Lung (tissue), 12 donors: ENCODE measurements around the gene SMIM20. TPM values are rescaled to one million over a fixed set of nuclear protein-coding genes. Genes with fewer than 3 reads are reported as not detected.

ENCODE experiments used
- ATAC-seq: fragments of 200-7000 bp; cut with Tn5 transposase; one replicate; pipeline ENCODE4 v1.9.1; 2020; ENCODE audit warnings: moderate number of reproducible peaks; ENCODE audit not compliant: insufficient read depth, low FRiP score
- DNase-seq, 3 donors: peaks; one replicate each; pipeline ENCODE4 v3.0.0-alpha.2; 2013 to 2017
- H3K27ac ChIP-seq, 2 donors: one replicate each; pipeline ENCODE4 v1.5.1; 2013; ENCODE audit warnings: mild to moderate bottlenecking in 2 of 2, moderate library complexity in 2 of 2, control low read depth in 1 of 2, inconsistent platforms in 1 of 2, low read depth in 1 of 2, low read length in 1 of 2
- H3K27me3 ChIP-seq, 3 donors: one replicate each; pipeline ENCODE4 v1.5.1; 2013; ENCODE audit warnings: low read length in 2 of 3; ENCODE audit not compliant: control insufficient read depth in 3 of 3, insufficient read depth in 3 of 3
- H3K36me3 ChIP-seq, 4 donors: one replicate each; pipeline ENCODE4 v1.5.1; 2013; ENCODE audit warnings: low read length in 4 of 4, mild to moderate bottlenecking in 1 of 4, moderate library complexity in 1 of 4; ENCODE audit not compliant: control insufficient read depth in 4 of 4, insufficient read depth in 4 of 4
- H3K4me1 ChIP-seq, 5 donors: one replicate each; pipeline ENCODE4 v1.5.1; 2013; ENCODE audit warnings: low read length in 5 of 5, mild to moderate bottlenecking in 2 of 5, moderate library complexity in 1 of 5; ENCODE audit not compliant: control insufficient read depth in 5 of 5, insufficient read depth in 5 of 5
- H3K4me3 ChIP-seq: one replicate; pipeline ENCODE4 v1.5.1; 2013; ENCODE audit warnings: mild to moderate bottlenecking, control low read depth, moderate library complexity
- H3K9ac ChIP-seq, 2 donors: one replicate each; pipeline ENCODE4 v1.5.1; 2013; ENCODE audit warnings: low read length in 2 of 2, control low read depth in 1 of 2; ENCODE audit not compliant: insufficient read depth in 1 of 2
- H3K9me3 ChIP-seq, 4 donors: one replicate each; pipeline ENCODE4 v1.5.1; 2013; ENCODE audit warnings: low read length in 3 of 4, mild to moderate bottlenecking in 1 of 4, moderate library complexity in 1 of 4; ENCODE audit not compliant: control insufficient read depth in 4 of 4, insufficient read depth in 3 of 4
- WGBS, 2 donors: extraction: QIAGEN DNeasy Blood & Tissue Kit; methylation state at CpG; one replicate each; pipeline ENCODE4 v1.1.7; 2013; 5-methylcytosine and 5-hydroxymethylcytosine counted together
- polyA plus RNA-seq, 2 donors: library from polyadenylated mRNA; stranded (reverse); fragments of 200-250 nt; gene quantifications; one replicate each; pipeline ENCODE4 v1.2.1, GENCODE V29; 2013
- total RNA-seq, 2 donors: library from RNA; depleted of rRNA in 1 of 2; stranded (reverse); fragments of >200 nt in 1 of 2; gene quantifications; one replicate each; pipeline ENCODE4 v1.2.1, GENCODE V29; 2014 to 2021
- TF ChIP-seq, protein P1 (sequence below): IDR thresholded peaks from 2 replicates; pipeline ENCODE4 v1.5.1; 2012; ENCODE audit warnings: mild to moderate bottlenecking; ENCODE audit errors: control extremely low read depth, extremely low read depth
- donor health status: control.
- donor health status: control.
- donor health status: Bipolar disorder and iron deficiency.
- donor health status: healthy.
- donor health status: DM: yes; HTN: yes; CAD: no.

SMIM20 gene
- total and polyA plus RNA-seq, 4 donors, result 21.9 to 30.7 (median 26.8) TPM

DNA sequence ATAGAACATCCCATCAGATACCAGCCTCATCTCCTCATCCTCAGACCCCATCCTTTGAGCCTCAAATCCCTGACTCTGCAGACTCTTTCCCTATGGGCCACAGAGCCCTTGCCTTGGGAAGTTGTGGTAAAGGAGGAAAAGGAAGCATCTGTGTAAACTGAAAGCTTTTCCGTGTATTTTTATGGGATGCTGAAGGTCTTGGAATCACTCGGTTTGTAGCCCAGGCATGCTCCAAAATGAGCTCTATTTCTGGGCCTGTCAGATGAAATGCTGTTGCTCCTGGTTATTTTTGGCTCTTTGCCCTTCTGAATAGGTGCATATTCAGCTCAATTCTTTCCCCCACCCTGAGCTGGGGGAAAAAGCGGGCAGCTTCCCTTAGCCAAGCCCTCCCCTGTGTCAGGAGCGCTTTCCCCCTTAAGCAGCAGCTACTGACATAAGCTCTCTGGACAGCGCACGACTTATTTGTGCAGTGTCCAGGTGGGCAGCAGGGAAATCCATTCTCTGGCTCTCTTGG lies 46.2 kb upstream of the SMIM20 start:
- no peak for ATAC-seq
- WGBS, 2 donors, result 68 to 82% methylated on average over 6 of the region's 6 CpGs
- no peak overlapping the region for H3K4me3 ChIP-seq
- TF ChIP-seq, protein P1, sequence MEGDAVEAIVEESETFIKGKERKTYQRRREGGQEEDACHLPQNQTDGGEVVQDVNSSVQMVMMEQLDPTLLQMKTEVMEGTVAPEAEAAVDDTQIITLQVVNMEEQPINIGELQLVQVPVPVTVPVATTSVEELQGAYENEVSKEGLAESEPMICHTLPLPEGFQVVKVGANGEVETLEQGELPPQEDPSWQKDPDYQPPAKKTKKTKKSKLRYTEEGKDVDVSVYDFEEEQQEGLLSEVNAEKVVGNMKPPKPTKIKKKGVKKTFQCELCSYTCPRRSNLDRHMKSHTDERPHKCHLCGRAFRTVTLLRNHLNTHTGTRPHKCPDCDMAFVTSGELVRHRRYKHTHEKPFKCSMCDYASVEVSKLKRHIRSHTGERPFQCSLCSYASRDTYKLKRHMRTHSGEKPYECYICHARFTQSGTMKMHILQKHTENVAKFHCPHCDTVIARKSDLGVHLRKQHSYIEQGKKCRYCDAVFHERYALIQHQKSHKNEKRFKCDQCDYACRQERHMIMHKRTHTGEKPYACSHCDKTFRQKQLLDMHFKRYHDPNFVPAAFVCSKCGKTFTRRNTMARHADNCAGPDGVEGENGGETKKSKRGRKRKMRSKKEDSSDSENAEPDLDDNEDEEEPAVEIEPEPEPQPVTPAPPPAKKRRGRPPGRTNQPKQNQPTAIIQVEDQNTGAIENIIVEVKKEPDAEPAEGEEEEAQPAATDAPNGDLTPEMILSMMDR, result no peak
- peaks cover 0 to 15% (median 10%) of the 10 kb centered on the region in 5 donors for H3K4me1 ChIP-seq
- H3K9me3 ChIP-seq, result no peaks in the 10 kb centered on the region
- H3K27ac ChIP-seq, result no peak overlapping the region
- peaks cover 0 to 2% (median 0%) of the 10 kb centered on the region in 3 donors for H3K27me3 ChIP-seq
- H3K9ac ChIP-seq, result no peak overlapping the region
- DNase-seq, result no peak
- no peaks in the 10 kb centered on the region for H3K36me3 ChIP-seq

DNA sequence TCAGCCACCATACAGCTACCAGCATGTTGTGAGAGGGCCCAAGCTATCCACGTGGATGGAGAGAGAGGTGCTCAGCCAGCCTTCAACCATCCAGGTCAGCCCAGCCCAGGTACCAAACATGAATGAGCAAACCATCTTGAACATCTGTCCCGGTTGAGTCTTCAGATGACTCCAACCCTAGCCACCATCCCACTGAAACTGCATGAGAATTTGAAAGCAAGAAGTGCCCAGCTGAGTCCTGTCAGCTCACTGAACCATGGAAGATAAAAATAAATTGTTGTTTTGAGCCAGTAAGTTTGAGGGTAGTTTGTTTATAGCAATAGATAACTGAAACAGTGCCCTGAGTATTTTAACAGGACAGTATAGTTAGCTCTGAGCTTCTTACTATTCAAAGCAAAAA lies 43.9 kb upstream of the SMIM20 start:
- Histone ChIP-seq H3K27me3 (no peaks in the 10 kb centered on the region), H3K4me1 (peaks cover 0 to 16% (median 5%) of the 10 kb centered on the region in 5 donors), H3K27ac (no peak overlapping the region), H3K36me3 (no peaks in the 10 kb centered on the region), H3K9me3 (no peaks in the 10 kb centered on the region), H3K9ac (no peak overlapping the region), H3K4me3 (no peak overlapping the region)
- WGBS, 2 donors, result 86 to 96% methylated on average over 2 of the region's 2 CpGs
- DNase-seq (no peak), ATAC-seq (no peak)
- TF ChIP-seq, protein P1, result no peak

DNA sequence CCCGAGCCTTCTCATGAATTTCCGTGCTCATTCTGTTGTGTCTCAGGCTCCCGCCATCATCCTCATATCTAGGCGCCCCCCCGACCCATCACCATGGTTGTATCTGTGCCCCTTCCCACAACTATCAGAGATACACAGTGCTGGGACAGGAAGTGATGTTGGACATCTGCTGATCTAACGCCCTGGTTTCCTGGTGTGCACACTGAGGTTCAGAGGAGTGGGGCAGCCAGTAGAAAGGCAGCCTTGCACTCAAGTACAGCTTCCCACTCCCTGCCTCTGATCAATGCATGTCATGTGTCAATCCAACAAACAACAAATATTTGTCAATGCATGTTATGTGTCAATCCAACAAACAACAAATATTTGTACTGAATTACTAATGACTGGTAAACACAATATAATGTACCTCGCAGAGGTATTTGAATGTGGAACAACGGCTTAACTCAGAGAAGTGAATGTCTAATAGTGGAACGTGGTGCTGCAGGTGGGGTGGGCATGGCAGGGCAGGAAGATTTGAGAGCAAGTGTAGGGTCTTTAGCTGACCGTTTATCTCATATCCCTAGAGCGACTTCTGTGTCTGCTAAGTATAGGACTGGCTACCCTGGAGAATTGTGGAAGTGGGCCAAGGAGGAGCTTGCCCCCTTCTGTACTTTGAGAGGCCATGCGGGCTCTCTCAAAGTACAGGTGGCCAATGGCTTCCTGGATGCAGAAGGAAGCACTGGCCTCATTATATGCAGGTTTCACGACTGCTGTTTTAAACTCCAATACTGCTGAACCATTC lies 41.0 kb upstream of the SMIM20 start:
- 74 to 84% methylated on average over 13 of the region's 13 CpGs for WGBS, 2 donors
- no peak overlapping the region for H3K9ac ChIP-seq
- DNase-seq, result no peak
- H3K36me3 ChIP-seq, result no peaks in the 10 kb centered on the region
- peaks cover 0 to 16% (median 4%) of the 10 kb centered on the region in 5 donors for H3K4me1 ChIP-seq
- H3K9me3 ChIP-seq, result no peaks in the 10 kb centered on the region
- H3K27ac ChIP-seq, result no peak overlapping the region
- no peak for ATAC-seq
- TF ChIP-seq, protein P1, result no peak
- H3K27me3 ChIP-seq, result no peaks in the 10 kb centered on the region
- H3K4me3 ChIP-seq, result no peak overlapping the region
